HG02970 (cell line): ENCODE data around the gene NUB1.
A peak's percentile ranks its signal among the peaks of the same experiment; 100 is the strongest.

ENCODE experiments used
- ATAC-seq: cut with Tn5 transposase; IDR thresholded peaks from one replicate; pipeline ENCODE4 v1.9.1; 2021; ENCODE audit warnings: mild to moderate bottlenecking, moderate library complexity, moderate number of reproducible peaks; ENCODE audit not compliant: unreplicated experiment, low FRiP score

NUB1 gene

DNA sequence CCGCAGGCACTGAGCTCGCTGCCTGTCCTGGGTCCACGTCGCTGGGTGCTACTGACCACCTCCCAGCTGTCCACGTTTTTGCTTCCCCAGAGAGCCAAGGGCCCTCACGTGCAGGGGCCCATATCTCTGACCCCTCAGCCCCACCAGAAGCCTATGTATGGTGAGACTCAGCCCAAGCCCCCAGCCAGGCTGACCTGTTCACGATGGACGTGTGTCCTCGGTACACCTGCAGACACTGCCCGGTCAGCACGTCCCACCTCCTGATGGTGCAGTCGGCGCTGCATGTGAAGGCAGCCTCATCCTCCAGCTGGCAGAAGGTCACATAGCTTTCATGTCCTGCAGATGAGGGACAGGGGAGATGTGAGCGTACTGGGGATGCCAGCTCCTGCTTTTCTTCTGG, 58.3 kb downstream of the NUB1 start:
- ATAC-seq = no peak

DNA sequence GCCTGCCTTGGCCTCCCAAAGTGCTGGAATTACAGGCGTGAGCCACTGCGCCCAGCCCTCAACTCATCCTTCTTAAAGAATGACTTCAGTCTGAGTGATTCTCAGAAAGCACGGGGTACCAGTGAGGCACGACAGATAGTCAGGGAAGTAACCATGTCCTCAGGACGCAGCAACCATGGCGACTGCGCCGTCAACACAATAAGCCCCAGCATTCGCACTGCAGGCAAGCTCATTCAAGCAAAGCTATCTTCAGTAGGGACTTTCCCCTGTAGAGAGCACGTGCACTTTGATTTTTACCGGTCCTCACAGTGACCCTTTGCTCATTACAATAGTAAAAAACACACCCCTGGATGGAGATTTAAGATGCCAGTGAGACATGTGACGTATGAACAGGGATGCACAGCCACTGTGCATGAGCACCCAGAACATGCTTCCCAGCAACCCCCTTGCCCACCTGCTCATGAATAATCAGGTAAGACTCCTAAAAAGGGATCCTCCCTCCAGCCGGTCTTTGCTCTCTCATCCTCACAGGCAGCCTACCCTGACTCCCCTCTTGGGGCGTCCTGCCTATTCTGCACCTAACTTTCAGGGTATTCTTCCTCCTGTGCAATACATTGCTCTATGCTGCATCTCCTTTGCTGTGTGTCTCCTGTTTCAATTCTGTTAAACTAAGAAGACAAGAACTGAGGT, 59.2 kb downstream of the NUB1 start:
- peak; percentile 49 for ATAC-seq

DNA sequence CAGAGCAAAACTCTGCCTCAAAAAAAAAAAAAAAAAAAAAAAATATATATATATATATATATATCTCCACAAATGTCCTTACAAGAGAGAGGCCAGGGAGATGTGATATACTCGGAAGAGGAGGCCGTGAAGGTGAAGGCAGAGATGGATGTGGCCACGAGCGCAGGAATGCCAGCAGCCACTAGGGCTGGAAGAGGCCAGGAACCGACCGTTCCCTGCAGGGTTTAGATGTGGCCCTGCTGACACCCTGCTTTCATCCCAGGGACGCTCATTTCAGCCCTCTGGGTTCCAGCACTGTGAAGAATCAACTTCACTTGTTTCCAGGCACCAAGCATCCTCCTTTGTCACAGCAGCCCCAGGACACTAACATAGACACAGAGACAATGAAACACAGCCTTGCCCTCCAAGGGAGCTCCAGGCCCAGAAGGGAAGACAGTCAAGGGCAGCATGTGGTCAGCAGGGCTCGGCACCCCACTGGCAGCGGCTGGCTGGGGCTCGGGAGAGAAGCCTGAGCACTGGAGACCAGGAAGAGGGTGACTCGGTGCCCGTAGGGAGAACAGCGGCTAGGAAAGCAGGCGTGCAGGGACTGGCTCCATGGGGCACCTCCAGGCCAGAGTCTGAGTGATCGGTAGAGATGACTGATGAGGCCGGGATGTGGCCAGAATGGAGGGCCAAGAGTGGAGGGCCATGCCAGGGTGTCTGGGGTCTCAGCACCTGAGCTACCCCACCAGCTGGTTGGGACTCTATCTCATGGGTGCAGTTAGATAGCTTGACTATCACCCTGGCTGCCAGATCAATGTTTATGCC, 60.6 kb downstream of the NUB1 start:
- no peak for ATAC-seq

DNA sequence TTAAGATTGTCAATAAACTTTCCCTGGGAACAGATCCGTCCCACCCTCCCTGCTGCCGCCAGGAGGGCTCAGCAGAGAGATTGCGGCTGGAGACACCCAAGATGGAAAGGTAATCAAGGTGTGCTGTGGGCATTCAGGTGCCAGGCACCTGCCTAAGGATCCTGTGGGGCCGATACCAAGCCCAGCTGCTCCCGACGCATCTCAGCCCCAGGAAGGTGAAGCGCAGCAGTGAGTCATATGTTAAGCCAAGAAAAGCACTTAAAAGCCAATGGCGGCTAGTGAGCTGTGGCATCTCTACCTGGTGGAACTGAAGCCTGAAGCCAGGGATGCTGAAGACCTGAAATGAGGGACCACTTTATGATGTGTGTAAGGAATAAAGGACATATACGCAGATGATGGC, 62.2 kb downstream of the NUB1 start:
- no peak for ATAC-seq

DNA sequence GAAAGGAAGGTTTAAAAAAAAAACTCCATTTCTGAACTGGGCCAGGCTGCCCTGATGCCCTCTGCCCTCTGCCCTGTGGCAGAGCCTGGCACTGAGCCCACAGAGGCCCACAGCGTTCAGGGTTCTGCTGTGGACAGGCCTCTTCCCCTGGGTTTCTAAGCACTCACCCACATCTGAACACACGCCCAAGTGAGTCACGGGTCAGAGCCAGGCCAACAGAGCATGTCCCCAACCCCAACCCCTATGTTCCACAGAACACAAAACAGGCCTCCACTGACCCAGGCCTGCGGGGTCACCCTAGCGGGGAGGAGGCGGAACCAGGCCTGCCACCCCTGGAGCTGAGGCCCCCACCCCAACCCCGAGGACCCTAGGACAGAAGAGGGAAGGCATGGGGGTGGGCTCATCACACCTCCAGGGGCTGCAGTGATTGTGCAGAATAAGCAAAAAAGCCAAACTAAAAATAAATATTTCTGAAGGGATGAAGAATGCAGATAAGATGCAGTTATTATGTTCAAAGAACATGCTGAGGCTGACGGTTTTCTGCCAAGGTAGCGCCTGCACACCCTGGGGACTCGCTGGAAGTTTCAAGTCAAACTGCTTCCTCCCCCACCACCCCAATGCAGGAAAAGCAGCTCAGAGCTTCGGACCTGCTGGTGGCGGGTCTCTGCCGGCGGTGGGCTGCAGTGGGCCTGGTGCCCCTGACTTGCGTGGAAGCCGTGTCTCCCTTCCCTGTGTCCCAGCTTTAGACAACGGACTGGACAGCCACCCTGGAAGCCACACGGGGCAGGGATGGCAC, 62.8 kb downstream of the NUB1 start:
- no peak for ATAC-seq

DNA sequence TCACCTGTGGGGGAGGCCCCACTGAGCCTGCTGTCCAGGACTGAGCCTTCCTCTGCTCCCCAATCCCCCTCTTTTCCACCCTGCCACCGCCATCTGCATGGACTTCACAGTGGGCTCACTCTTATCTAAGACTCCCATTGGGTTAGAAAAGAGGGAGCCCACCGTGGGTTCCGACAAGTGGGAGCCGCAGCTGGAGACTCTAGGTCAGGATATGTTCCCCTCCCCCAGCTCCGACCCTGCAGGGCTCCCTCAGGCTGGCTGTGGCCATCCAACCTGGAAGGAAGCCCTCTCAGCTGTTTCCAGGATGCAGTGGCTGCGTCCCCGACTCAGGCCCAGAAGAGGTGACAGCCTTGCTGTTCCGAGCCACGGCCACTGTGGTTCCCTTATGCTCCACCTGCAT, 63.4 kb downstream of the NUB1 start:
- no peak for ATAC-seq

DNA sequence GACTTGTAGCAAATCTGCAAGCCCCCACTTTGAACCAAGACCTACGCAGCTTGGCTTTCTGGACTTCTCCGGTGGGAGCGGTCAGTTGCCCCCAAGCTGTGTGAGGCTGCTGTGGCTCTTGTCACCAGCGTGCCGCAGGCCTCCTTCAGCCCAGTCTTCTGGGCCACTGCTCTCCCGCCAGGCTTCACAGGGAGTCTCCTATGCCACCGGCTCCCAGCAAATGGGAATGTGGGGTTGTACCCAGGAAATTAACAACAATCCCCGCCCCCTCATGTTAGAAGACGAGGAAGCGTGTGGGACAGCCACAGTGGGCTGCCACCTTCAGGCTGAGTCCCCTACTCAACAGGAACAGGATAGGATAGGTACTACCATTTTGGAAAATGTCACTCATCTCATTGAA, 64.0 kb downstream of the NUB1 start:
- ATAC-seq = no peak

DNA sequence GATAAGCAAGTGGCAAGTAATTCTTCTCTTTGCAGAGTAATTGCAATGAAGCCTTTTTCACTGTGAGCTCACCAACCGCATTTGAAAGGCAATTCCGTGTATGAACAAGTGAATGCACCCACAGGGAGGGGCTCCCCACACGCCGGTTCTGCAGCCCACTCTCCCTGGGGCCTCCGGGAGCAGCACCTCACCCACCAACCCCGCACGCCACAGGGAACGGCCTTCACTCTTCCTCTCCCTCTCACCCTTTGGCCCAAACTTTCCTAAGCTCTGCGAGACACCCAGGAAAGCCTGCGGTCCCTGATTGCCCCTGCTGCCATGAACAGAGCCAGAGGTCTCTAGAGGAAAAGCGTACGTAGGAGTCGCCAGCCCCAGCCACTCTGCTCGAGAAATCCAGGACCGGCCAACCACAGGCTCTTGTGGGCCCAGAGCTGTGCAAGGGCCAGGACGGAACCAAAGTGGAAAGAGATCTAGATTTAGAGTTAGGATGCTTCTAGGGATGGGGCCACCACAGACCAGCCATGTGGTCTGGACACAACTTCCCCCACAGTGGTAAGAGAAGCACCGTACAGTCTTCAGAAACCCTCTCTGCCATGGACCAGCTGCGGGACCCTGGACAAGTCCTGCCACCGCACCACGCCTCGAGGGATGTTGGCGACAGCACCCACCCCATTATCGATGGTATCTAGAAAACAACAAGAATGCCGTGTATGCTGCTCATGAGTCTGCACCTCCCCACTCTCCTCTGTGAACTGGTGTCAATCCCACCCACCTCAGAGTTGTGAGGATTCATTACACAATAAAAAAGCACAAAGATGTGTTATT, 64.7 kb downstream of the NUB1 start:
- ATAC-seq = no peak

DNA sequence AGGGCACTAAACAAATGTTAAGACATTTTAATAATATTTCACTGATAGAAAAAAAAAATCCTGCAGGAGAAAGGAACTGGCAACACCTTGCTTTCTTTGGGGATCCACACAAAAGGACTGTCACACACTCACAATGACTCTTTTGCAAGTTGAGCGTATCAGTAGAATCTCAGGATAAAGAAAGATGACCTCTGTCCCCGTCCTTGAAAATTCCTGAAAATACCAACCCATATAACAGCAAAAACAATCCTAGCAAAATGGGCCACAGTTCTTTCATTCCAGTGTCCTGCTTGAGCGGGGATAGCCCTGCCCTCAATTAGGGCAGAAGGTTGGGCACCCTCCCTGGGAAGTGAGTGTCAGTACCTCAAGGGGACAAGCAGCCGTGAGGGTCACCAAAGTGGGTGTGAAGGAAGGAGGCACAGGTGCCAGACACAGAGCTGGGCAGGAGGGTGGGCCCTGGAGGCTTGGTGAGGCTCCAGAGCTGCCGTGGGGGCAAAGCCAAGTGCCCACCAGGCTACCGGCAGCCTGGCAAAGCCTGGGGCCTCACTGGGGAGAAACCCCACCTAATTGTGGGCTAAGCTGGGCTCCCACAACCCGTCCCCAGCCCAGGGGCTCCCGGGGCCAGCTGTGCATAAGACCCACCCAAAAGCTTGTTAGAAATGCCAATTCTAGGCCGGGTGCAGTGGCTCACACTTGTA, 65.4 kb downstream of the NUB1 start:
- no peak for ATAC-seq

DNA sequence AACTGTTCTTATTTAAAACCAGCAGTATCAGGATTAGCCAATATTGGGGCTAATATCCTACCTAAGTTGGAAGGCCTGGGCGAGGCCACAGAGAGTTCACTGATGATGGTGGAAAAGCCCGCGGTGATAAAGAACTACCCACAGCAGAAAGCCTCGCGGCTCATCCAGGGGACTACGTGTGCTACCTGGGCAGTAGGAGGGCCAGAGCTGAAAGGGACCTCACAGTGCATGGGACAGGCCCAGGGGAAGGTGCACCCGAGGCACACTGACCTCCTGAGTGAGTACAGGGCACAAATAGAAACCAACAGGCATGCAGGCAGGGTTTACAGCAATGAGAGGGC, 66.9 kb downstream of the NUB1 start:
- no peak for ATAC-seq

DNA sequence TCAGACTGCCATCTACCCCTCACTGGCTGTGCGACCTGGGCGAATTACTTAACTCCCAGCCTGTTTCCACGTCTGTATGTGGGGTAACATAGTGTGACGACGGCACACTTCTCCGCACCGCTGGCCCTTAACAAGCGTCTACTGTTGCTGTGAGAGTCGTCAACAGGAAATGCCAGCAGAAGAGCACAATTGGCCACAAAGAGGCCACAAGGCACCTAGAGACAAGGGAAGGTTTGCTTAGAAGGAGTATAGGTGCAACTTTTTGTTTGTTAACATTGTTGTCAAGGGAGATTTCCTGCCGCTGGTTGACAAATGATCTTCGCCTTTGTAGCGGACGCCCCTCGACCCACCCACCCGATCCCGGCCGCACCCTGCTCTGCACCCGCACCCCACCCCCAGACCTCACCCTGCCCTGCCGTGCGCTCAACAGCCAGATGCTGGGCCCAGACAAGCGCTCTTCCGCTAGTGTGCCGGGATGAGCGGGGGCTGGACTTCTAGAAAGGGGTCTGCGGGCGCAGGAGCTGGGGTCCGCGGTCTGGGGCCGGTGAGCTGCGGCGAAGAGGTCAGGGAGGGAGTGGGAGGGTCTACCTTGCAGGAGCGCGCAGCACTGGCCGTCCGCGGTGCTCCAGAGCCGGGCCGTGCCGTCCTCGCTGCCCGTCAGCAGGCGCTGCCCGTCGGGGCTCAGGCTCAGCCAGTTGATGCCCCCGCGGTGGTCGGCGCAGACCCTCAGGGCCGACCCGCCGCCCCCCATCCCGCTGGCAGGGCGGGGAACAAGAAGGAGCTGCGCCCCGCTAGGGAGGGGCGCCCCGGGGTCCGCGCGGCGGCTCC, 67.4 kb downstream of the NUB1 start:
- no peak for ATAC-seq

DNA sequence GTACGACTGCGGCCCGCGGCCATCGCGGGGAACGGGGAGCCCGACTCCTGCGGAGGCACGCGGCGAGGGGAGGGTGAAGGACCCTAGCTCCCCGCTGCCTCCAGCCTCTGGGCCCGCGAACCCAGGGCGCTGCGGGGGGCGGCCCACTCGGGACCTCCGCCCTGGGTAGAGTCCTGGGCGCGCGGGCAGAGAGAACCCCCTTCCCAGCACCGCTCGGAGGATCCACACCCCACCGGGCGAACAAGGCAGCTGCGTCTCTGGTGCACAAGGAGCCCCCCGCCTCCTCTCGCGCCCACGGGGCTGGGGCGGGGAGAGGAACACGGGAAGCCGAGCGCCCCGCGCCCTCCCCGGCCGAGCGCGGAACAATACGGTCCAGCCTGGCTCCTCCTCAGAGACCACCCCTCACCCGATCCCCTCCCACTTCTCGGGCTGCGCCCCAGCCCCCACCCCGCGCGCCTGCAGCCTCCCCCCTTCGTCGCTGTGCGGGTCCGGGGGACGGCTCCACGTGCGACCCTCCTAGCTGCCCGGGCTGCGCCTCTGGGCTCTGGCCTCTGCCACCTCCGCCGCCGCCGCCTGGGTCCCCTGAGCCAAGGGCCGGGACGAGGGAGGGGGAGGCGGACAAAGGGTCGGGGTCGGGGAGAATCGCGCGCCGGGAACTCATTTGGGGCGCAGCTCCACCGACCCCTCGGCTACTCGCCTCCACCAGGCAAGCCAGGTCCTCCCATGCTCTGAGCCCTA, 68.2 kb downstream of the NUB1 start, which contains the start of gene WDR86:
WDR86 (minus strand) TSS at position 372 of the 738 bp plus-strand sequence. CDS start 449 bp downstream, outside the sequence.
- ATAC-seq = no peak

DNA sequence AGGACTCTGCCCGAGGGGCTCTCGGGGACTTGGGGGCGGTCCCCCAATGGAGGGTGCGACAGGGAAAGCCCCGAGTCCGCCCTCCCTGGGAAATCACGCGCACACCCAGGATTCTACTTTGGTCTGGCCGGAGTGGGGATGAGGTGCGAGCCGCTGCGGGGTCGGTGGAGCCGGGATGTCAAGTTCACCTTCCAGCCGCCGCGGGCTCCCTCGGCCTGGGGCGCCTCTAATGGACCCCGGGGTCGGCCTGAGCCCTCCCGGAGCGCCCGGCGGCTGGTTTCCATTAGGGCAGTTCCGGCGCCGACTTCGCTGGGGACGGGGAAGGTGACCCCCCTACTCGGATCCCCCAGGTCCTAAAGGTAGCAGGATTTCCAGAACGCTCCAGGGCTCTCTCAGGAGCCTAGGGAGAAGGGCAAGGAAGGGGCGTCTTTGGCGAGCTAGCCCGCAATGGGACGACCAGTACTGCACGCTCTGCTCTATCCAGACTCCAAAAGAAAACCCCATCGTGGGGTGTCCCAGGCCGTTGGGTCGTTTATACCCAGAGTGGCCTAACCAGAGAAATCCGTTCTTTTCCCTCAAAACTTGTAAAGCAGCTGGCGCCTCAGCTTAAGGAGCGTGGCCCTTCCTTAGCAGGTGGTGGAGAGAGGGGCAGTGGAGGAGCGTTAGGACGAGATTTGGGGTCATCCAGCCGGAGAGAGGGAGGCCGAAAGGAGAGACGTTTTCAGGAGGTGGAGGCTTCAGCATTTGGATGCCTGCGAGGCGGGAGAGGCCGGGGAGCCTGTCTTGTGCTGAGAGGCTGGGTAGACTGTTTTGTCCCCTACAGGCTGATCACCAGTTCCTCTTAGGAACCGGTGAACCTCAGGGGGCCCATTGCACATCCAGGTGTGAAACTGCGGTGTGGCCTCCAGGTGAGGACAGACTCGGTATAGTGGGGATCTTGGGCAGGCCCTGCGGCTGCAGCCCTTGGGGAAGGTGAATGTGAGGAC, 69.1 kb downstream of the NUB1 start:
- ATAC-seq = no peak

DNA sequence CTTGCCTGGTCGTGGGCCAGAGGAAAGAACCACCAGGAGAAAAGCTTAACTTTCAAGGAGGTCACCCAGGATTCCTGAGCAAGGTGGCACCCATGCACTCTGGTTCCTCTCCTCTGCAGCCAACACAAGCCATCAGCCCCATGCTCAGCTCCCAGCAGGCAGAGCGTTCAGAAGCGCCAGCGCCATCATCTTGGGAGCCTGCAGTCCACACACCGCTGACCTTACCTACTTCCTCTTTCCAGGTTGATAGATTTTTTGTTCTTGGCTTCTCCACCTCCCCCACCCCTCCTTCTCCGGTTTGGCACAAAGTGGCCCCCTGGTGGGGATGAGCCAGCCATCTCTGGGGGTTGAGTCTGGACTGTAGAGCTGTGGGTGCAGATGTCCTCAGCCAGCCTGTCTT, 69.9 kb downstream of the NUB1 start:
- ATAC-seq = no peak

DNA sequence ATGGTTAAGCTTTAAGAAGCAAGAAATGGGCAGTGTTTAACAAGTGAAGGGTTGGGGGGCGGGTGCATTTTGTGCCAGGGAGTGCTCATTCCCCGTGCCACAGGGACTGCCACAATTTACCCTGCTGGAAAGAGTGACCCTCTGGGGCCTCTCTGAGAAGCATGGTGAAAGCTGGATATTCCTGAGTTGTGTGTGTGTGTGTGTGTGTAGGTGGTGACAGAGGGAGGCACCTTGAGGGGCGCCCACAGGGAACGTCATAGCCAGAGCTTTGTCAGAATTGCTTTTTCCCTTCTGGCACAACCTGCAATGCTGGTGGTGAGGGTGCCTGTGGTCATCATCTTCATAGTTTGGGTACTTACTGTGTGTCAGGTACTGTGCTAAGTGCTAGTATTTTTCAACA, 70.7 kb downstream of the NUB1 start:
- no peak for ATAC-seq

DNA sequence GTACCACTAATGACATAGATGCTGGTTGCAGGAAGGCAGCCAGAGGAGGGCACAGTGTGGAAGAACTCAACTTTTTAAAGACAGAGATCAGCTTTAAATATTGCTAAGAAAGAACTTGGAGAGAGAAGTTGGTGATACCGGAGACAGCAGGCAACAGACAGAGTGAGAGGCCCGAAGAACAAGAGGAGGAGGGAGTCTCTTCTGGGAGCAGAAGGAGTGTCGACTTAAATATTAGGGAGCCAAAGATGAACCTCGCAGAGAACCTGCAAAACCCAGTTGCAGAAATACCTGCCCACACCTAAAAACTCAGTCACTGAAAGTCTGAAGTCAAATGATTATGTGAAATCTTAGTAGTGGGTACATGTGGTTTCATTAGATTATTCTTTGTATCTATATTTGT, 71.6 kb downstream of the NUB1 start:
- ATAC-seq = no peak
